Measurements from ENCODE around the gene USP17L22.
"Not testable (repeated sequence)": the region's sequence is repeated elsewhere in the genome, so short reads cannot be mapped to it uniquely, and the experiment has no call there.

The USP17L22 gene

DNA sequence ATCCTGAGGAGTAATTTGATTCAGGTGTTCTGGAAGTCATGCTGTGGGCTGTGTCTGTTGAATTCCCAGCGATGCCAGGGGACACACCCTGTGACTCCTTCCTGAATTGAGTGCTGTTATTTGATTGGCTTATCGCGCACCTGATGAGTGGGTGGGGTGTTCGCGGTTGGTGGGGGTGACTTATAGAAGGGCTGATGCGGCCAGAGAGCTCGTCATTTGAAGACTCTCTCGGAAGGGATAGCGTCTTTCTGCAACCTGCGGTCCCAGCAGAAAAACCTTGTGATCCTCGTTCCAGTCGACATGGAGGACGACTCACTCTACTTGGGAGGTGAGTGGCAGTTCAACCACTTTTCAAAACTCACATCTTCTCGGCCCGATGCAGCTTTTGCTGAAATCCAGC lies at the start of gene USP17L22:
Gene USP17L22, plus strand, starts transcription at position 301 of the 400 bp plus-strand sequence. Its CDS starts 0 bp downstream, at position 301.
- not testable (repeated sequence) for DNase-seq

DNA sequence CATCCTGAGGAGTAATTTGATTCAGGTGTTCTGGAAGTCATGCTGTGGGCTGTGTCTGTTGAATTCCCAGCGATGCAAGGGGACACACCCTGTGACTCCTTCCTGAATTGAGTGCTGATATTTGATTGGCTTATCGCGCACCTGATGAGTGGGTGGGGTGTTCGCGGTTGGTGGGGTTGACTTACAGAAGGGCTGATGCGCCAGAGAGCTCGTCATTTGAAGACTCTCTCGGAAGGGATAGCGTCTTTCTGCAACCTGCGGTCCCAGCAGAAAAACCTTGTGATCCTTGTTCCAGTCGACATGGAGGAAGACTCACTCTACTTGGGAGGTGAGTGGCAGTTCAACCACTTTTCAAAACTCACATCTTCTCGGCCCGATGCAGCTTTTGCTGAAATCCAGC lies 47.6 kb upstream of the USP17L22 start, which contains the start of gene USP17L12:
Gene USP17L12, plus strand, starts transcription at position 301 of the 400 bp plus-strand sequence. Its CDS starts 0 bp downstream, at position 301.
- DNase-seq = not testable (repeated sequence)

DNA sequence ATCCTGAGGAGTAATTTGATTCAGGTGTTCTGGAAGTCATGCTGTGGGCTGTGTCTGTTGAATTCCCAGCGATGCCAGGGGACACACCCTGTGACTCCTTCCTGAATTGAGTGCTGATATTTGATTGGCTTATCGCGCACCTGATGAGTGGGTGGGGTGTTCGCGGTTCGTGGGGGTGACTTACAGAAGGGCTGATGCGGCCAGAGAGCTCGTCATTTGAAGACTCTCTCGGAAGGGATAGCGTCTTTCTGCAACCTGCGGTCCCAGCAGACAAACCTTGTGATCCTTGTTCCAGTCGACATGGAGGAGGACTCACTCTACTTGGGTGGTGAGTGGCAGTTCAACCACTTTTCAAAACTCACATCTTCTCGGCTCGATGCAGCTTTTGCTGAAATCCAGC lies 42.8 kb upstream of the USP17L22 start, which contains the start of gene USP17L13:
Gene USP17L13, plus strand, starts transcription at position 301 of the 400 bp plus-strand sequence. Its CDS starts 0 bp downstream, at position 301.
- DNase-seq = not testable (repeated sequence)

GRCh38 chr4:9230249-9230648 lies 37.2 kb upstream of the USP17L22 start:
- DNase-seq = not testable (repeated sequence)

- not testable (repeated sequence) for DNase-seq
These were observed 33.3 kb upstream of the USP17L22 start, which contains the start of gene USP17L15 for GRCh38 chr4:9234085-9234484. USP17L15 (plus strand) TSS chr4:9234385; CDS start chr4:9234385, 0 bp downstream.

DNA sequence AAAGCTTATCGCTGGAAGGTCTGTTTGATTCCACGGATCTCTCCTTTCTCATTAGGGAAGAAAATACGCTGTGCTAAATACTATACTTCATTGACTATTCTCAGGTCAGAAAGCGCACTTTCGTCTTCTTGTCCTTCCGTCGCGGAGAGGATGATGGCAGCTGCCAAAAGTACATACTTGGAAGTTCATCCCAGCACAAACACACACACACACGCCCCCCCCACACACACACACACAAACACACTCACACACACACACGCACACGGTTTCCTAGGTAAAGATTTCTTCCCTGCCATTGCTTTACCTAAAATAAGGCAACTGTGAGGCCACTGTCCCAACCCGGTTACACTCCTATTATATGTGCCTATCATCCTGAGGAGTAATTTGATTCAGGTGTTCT lies 29.0 kb upstream of the USP17L22 start:
- not testable (repeated sequence) for DNase-seq

DNA sequence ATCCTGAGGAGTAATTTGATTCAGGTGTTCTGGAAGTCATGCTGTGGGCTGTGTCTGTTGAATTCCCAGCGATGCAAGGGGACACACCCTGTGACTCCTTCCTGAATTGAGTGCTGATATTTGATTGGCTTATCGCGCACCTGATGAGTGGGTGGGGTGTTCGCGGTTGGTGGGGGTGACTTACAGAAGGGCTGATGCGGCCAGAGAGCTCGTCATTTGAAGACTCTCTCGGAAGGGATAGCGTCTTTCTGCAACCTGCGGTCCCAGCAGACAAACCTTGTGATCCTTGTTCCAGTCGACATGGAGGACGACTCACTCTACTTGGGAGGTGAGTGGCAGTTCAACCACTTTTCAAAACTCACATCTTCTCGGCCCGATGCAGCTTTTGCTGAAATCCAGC lies 23.8 kb upstream of the USP17L22 start, which contains the start of gene USP17L17:
Gene USP17L17, plus strand, starts transcription at position 301 of the 400 bp plus-strand sequence. Its CDS starts 0 bp downstream, at position 301.
- DNase-seq = not testable (repeated sequence)

DNA sequence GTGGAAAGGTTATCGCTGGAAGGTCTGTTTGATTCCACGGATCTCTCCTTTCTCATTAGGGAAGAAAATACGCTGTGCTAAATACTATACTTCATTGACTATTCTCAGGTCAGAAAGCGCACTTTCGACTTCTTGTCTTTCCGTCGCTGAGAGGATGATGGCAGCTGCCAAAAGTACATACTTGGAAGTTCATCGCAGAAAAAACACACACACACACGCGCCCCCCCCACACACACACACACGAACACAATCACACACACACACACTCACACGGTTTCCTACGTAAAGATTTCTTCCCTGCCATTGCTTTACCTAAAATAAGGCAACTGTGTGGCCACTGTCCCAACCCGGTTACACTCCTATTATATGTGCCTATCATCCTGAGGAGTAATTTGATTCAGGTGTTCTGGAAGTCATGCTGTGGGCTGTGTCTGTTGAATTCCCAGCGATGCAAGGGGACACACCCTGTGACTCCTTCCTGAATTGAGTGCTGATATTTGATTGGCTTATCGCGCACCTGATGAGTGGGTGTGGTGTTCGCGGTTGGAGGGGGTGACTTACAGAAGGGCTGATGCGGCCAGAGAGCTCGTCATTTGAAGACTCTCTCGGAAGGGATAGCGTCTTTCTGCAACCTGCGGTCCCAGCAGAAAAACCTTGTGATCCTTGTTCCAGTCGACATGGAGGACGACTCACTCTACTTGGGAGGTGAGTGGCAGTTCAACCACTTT lies 19.3 kb upstream of the USP17L22 start, which contains the start of gene USP17L18:
Gene USP17L18, plus strand, starts transcription at position 678 of the 728 bp plus-strand sequence. Its CDS starts 0 bp downstream, at position 678.
- DNase-seq = not testable (repeated sequence)

GRCh38 chr4:9253078-9253477 lies 14.3 kb upstream of the USP17L22 start, which contains the start of gene USP17L19:
USP17L19 (plus strand) TSS chr4:9253378; CDS start chr4:9253378, 0 bp downstream.
- not testable (repeated sequence) for DNase-seq

GRCh38 chr4:9257824-9258223 lies 9.6 kb upstream of the USP17L22 start, which contains the start of gene USP17L20:
USP17L20 (plus strand) TSS chr4:9258124; CDS start chr4:9258124, 0 bp downstream.
- DNase-seq = not testable (repeated sequence)

DNA sequence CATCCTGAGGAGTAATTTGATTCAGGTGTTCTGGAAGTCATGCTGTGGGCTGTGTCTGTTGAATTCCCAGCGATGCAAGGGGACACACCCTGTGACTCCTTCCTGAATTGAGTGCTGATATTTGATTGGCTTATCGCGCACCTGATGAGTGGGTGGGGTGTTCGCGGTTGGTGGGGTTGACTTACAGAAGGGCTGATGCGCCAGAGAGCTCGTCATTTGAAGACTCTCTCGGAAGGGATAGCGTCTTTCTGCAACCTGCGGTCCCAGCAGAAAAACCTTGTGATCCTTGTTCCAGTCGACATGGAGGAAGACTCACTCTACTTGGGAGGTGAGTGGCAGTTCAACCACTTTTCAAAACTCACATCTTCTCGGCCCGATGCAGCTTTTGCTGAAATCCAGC lies 4.8 kb upstream of the USP17L22 start, which contains the start of gene USP17L21:
Gene USP17L21, plus strand, starts transcription at position 301 of the 400 bp plus-strand sequence. Its CDS starts 0 bp downstream, at position 301.
- not testable (repeated sequence) for DNase-seq

- not testable (repeated sequence) for DNase-seq
These were observed 4.3 kb downstream of the USP17L22 start for GRCh38 chr4:9271719-9272118.
